Stimulated activated CD8-positive, alpha-beta memory T cell treated with anti-CD3 and anti-CD28 coated beads, Interleukin-15, amount 100 ng/mL, for 48 hours (primary cell): Measurements from ENCODE around the gene TRIM14.
"Not testable (repeated sequence)": the region's sequence is repeated elsewhere in the genome, so short reads cannot be mapped to it uniquely, and the experiment has no call there.

Experiments
- DNase-seq, 2 donors: peaks; one replicate each; pipeline ENCODE4 v3.0.0-alpha.2; 2020; ENCODE audit warnings: low read depth in 2 of 2

TRIM14 gene

GRCh38 chr9:98083566-98084183, 35.3 kb downstream of the TRIM14 start:
- no peak for DNase-seq

GRCh38 chr9:98083061-98083501, 35.9 kb downstream of the TRIM14 start:
- no peak for DNase-seq

GRCh38 chr9:98081477-98082219, 37.4 kb downstream of the TRIM14 start:
- peak; percentile 27 to 52 for DNase-seq

GRCh38 chr9:98080780-98081179, 38.2 kb downstream of the TRIM14 start:
- no peak for DNase-seq

- no peak for DNase-seq
These were observed 38.7 kb downstream of the TRIM14 start for GRCh38 chr9:98080326-98080725.

GRCh38 chr9:98078895-98079294, 40.1 kb downstream of the TRIM14 start:
- DNase-seq = no peak

GRCh38 chr9:98076514-98076890, 42.5 kb downstream of the TRIM14 start:
- not testable (repeated sequence) for DNase-seq

- no peak for DNase-seq
These were observed 43.7 kb downstream of the TRIM14 start for GRCh38 chr9:98075332-98075805.

- DNase-seq = no peak
These were observed 44.7 kb downstream of the TRIM14 start for GRCh38 chr9:98074115-98074990.

GRCh38 chr9:98071737-98072136, 47.3 kb downstream of the TRIM14 start:
- DNase-seq = no peak

GRCh38 chr9:98070704-98071103, 48.3 kb downstream of the TRIM14 start:
- DNase-seq = no peak

GRCh38 chr9:98069551-98069950, 49.5 kb downstream of the TRIM14 start:
- no peak for DNase-seq

GRCh38 chr9:98067184-98067583, 51.8 kb downstream of the TRIM14 start:
- DNase-seq = no peak

- no peak for DNase-seq
These were observed 52.8 kb downstream of the TRIM14 start for GRCh38 chr9:98066235-98066634.

- DNase-seq = no peak
These were observed 54.2 kb downstream of the TRIM14 start for GRCh38 chr9:98064623-98065392.

- DNase-seq = no peak
These were observed 56.9 kb downstream of the TRIM14 start for GRCh38 chr9:98062161-98062560.

- DNase-seq = no peak
These were observed 61.8 kb downstream of the TRIM14 start for GRCh38 chr9:98057138-98057799.

- DNase-seq = peak; percentile 93 to 95
These were observed 62.5 kb downstream of the TRIM14 start, which contains the start of gene NANS for GRCh38 chr9:98056269-98057137. Gene NANS (plus strand): TSS chr9:98056732. CDS start chr9:98056809, 77 bp downstream.

- no peak for DNase-seq
These were observed 64.6 kb downstream of the TRIM14 start for GRCh38 chr9:98054376-98054951.

GRCh38 chr9:98050351-98050750, 68.7 kb downstream of the TRIM14 start:
- no peak for DNase-seq
